Suppressor macrophage treated with lipopolysaccharide for 1 hour (primary cell): Measurements from ENCODE around the gene ZNF142.

Experiments
- DNase-seq, 3 donors: peaks; one replicate each; pipeline ENCODE4 v3.0.0-alpha.2; 2020 to 2022

Gene ZNF142

GRCh38 chr2:218659258-218659987 is at the start of gene ZNF142, which contains the start of gene BCS1L:
TSS of gene ZNF142 (minus strand) at chr2:218659623. CDS start at chr2:218656429, 3,194 bp downstream.
TSS of gene BCS1L (plus strand) at chr2:218659683. CDS start at chr2:218660988, 1,305 bp downstream.
- peak; percentile 88 to 95 (median 93) for DNase-seq

GRCh38 chr2:218708086-218708485 is 48.7 kb upstream of the ZNF142 start:
- DNase-seq = no peak

- DNase-seq = no peak
Measured at GRCh38 chr2:218703341-218703740, 43.9 kb upstream of the ZNF142 start.

GRCh38 chr2:218701806-218702205 is 42.4 kb upstream of the ZNF142 start:
- no peak for DNase-seq

GRCh38 chr2:218698885-218699284 is 39.5 kb upstream of the ZNF142 start:
- no peak for DNase-seq

- no peak for DNase-seq
Measured at GRCh38 chr2:218694405-218695145, 35.2 kb upstream of the ZNF142 start.

GRCh38 chr2:218691234-218691633 is 31.8 kb upstream of the ZNF142 start:
- DNase-seq = peak in 1 of 3 donors; percentile 16

GRCh38 chr2:218687400-218688060 is 28.1 kb upstream of the ZNF142 start:
- DNase-seq = peak; percentile 85 to 92 (median 88)

GRCh38 chr2:218680061-218680460 is 20.6 kb upstream of the ZNF142 start:
- DNase-seq = peak; percentile 43 to 71 (median 66)

GRCh38 chr2:218679119-218679518 is 19.7 kb upstream of the ZNF142 start:
- peak; percentile 94 to 98 (median 96) for DNase-seq

- DNase-seq = peak; percentile 80 to 86 (median 82)
Measured at GRCh38 chr2:218671654-218672566, 12.5 kb upstream of the ZNF142 start, which contains the start of the genes RNF25 and STK36. TSS of gene RNF25 (minus strand) at chr2:218672002. CDS start at chr2:218671970, 32 bp downstream. TSS of gene STK36 (plus strand) at chr2:218672086. CDS start at chr2:218672830, 744 bp downstream.

GRCh38 chr2:218671097-218671653 is 11.8 kb upstream of the ZNF142 start:
- DNase-seq = peak; percentile 21 to 48 (median 46)

GRCh38 chr2:218664653-218665052 is 5.2 kb upstream of the ZNF142 start:
- DNase-seq = no peak

GRCh38 chr2:218663901-218664300 is 4.5 kb upstream of the ZNF142 start:
- no peak for DNase-seq

- DNase-seq = no peak
Measured at GRCh38 chr2:218662827-218663226, 3.4 kb upstream of the ZNF142 start.

- DNase-seq = no peak
Measured at GRCh38 chr2:218662377-218662776, 3.0 kb upstream of the ZNF142 start.

GRCh38 chr2:218659988-218660358 is 550 bp upstream of the ZNF142 start:
- DNase-seq = no peak

GRCh38 chr2:218658671-218659257 is 659 bp downstream of the ZNF142 start:
- DNase-seq = peak; percentile 56 to 66 (median 62)

- no peak for DNase-seq
Measured at GRCh38 chr2:218655751-218656150, 3.7 kb downstream of the ZNF142 start.

- DNase-seq = no peak
Measured at GRCh38 chr2:218648787-218649100, 10.7 kb downstream of the ZNF142 start.

GRCh38 chr2:218648088-218648786 is 11.2 kb downstream of the ZNF142 start:
- peak; percentile 70 to 76 (median 73) for DNase-seq
